H1 (cell line): ENCODE data around the gene HINT3. TPM values are rescaled to one million over a fixed set of nuclear protein-coding genes. Genes with fewer than 3 reads are reported as not detected.

Experiments
- CTCF ChIA-PET: fragments of 300-600 bp; sonication (Branson Sonifier 250); formaldehyde crosslinking; loops from one replicate; lab custom pipeline; 2021; ENCODE audit not compliant: partially characterized antibody; lab: Charles Lee
- POLR2A ChIA-PET: fragments of 300-600 bp; sonication (Branson Sonifier 250); formaldehyde crosslinking; loops from one replicate; lab custom pipeline; 2021; ENCODE audit warnings: inconsistent platforms; ENCODE audit not compliant: partially characterized antibody; lab: Charles Lee
- DNase-seq, 2 experiments: peaks; one replicate each; pipeline versions ENCODE4 v3.0.0 to v3.0.0-alpha.2; 2010 to 2022; ENCODE audit warnings: low spot score in 2 of 2, low read depth in 1 of 2, mixed read lengths in 1 of 2
- FAIRE-seq: peaks from 2 replicates; lab custom pipeline; 2011; peaks lifted over from hg19 to GRCh38; lab: Jason Lieb, UNC
- H2AFZ ChIP-seq: 2 replicates; pipeline ENCODE4 v1.8.1; 2012; ENCODE audit warnings: low read length, inconsistent platforms
- H2AK5ac ChIP-seq: 2 replicates; pipeline ENCODE4 v1.6.1; 2013; ENCODE audit warnings: low read depth, low read length
- H2BK120ac ChIP-seq: replicated peaks from 2 replicates; pipeline ENCODE3; 2013; ENCODE audit warnings: low read depth, low read length, inconsistent platforms
- H2BK12ac ChIP-seq: 2 replicates; pipeline ENCODE4 v1.6.1; 2013; ENCODE audit warnings: low read depth, low read length
- H2BK15ac ChIP-seq: 2 replicates; pipeline ENCODE4 v1.6.1; 2013; ENCODE audit warnings: low read length
- H2BK20ac ChIP-seq: 2 replicates; pipeline ENCODE4 v1.6.1; 2013; ENCODE audit warnings: low read length
- H2BK5ac ChIP-seq: 2 replicates; pipeline ENCODE4 v1.6.1; 2013; ENCODE audit warnings: low read depth, low read length
- H3K14ac ChIP-seq: 2 replicates; pipeline ENCODE4 v1.6.1; 2013; ENCODE audit warnings: inconsistent platforms; ENCODE audit not compliant: insufficient read length
- H3K18ac ChIP-seq: 2 replicates; pipeline ENCODE4 v1.6.1; 2013; ENCODE audit warnings: low read length; ENCODE audit errors: extremely low read depth
- H3K23ac ChIP-seq: 2 replicates; pipeline ENCODE4 v1.6.1; 2013; ENCODE audit warnings: inconsistent platforms; ENCODE audit not compliant: insufficient read length
- H3K23me2 ChIP-seq: 2 replicates; pipeline ENCODE4 v1.6.1; 2013; ENCODE audit warnings: low read depth, low read length
- H3K27ac ChIP-seq: 2 replicates; pipeline ENCODE4 v1.6.1; 2011; ENCODE audit warnings: low read depth, low read length, inconsistent platforms
- H3K27me3 ChIP-seq, 4 experiments: replicated peaks in 1 of 4; 1 replicate in 1 of 4; 2 replicates in 3 of 4; pipeline versions ENCODE4 v1.6.1 to v1.8.1; 2011 to 2013; ENCODE audit warnings: low read length in 3 of 4, mild to moderate bottlenecking in 3 of 4, inconsistent platforms in 2 of 4, mixed read lengths in 2 of 4, moderate library complexity in 1 of 4; ENCODE audit not compliant: control insufficient read depth in 3 of 4, insufficient read depth in 3 of 4; ENCODE audit errors: extremely low read depth in 1 of 4
- H3K36me3 ChIP-seq, 4 experiments: 2 replicates each; pipeline versions ENCODE4 v1.6.1 to v1.8.1; 2011 to 2013; ENCODE audit warnings: mild to moderate bottlenecking in 4 of 4, low read length in 3 of 4, moderate library complexity in 2 of 4, control low read depth in 1 of 4, inconsistent platforms in 1 of 4; ENCODE audit not compliant: insufficient read depth in 4 of 4, control insufficient read depth in 2 of 4
- H3K4ac ChIP-seq: replicated peaks from 2 replicates; pipeline ENCODE3; 2013; ENCODE audit warnings: low read length, low read depth, mixed read lengths, inconsistent platforms; ENCODE audit not compliant: insufficient read length
- H3K4me1 ChIP-seq, 4 experiments: replicated peaks in 1 of 4; 1 replicate in 1 of 4; 2 replicates in 3 of 4; pipeline versions ENCODE4 v1.6.1 to v1.8.1; 2011 to 2013; ENCODE audit warnings: low read length in 3 of 4, inconsistent platforms in 2 of 4, mixed read lengths in 1 of 4; ENCODE audit not compliant: insufficient read depth in 4 of 4, control insufficient read depth in 3 of 4
- H3K4me2 ChIP-seq, 2 experiments: 2 replicates each; pipeline versions ENCODE4 v1.6.1 to v1.8.1; 2011 to 2013; ENCODE audit warnings: low read depth in 2 of 2, low read length in 2 of 2, control low read depth in 1 of 2, inconsistent platforms in 1 of 2, mild to moderate bottlenecking in 1 of 2; ENCODE audit not compliant: insufficient read depth in 1 of 2
- H3K4me3 ChIP-seq, 4 experiments: fragments of 200-600, 300-600 bp in 1 of 4; sonication (generic), shearing (Covaris generic), sonication (Bioruptor Twin) in 1 of 4; 2 replicates each; pipeline versions ENCODE4 v1.5.1 to v1.8.1; 2011 to 2016; ENCODE audit warnings: low read length in 4 of 4, low read depth in 3 of 4, control low read depth in 2 of 4, inconsistent platforms in 2 of 4, mild to moderate bottlenecking in 2 of 4, mixed read lengths in 1 of 4, moderate library complexity in 1 of 4; ENCODE audit not compliant: insufficient read depth in 2 of 4; ENCODE audit errors: extremely low read depth in 1 of 4
- H3K56ac ChIP-seq: replicated peaks from 2 replicates; pipeline ENCODE3; 2013; ENCODE audit warnings: low read depth, mild to moderate bottlenecking, mixed read lengths, low read length, inconsistent platforms; ENCODE audit not compliant: insufficient read length
- H3K79me1 ChIP-seq: 2 replicates; pipeline ENCODE4 v1.6.1; 2013; ENCODE audit warnings: low read depth, low read length, control low read depth
- H3K79me2 ChIP-seq, 2 experiments: 2 replicates each; pipeline versions ENCODE4 v1.6.1 to v1.8.1; 2012 to 2013; ENCODE audit warnings: low read length in 2 of 2, mild to moderate bottlenecking in 2 of 2, inconsistent platforms in 1 of 2; ENCODE audit not compliant: insufficient read depth in 2 of 2, control insufficient read depth in 1 of 2
- H3K9ac ChIP-seq, 4 experiments: replicated peaks in 1 of 4; 1 replicate in 1 of 4; 2 replicates in 3 of 4; pipeline versions ENCODE4 v1.6.1 to v1.8.1; 2011 to 2013; ENCODE audit warnings: low read depth in 3 of 4, low read length in 3 of 4, control low read depth in 2 of 4, mild to moderate bottlenecking in 2 of 4, moderate library complexity in 2 of 4, inconsistent platforms in 1 of 4; ENCODE audit errors: extremely low read depth in 1 of 4
- H3K9me3 ChIP-seq, 2 experiments: 2 replicates each; pipeline versions ENCODE4 v1.6.1 to v1.8.1; 2012 to 2013; ENCODE audit warnings: mild to moderate bottlenecking in 2 of 2, moderate library complexity in 2 of 2, control low read depth in 1 of 2, inconsistent platforms in 1 of 2, low read depth in 1 of 2, low read length in 1 of 2, mixed read lengths in 1 of 2; ENCODE audit not compliant: insufficient read depth in 2 of 2
- H4K20me1 ChIP-seq, 2 experiments: replicated peaks in 1 of 2; 2 replicates each; pipeline versions ENCODE3 to v1.8.1; 2011 to 2013; ENCODE audit warnings: inconsistent platforms in 2 of 2, low read length in 2 of 2, mild to moderate bottlenecking in 1 of 2; ENCODE audit not compliant: insufficient read depth in 2 of 2, control insufficient read depth in 1 of 2
- H4K5ac ChIP-seq: 2 replicates; pipeline ENCODE4 v1.6.1; 2013; ENCODE audit warnings: low read length, low read depth, mixed read lengths, inconsistent platforms; ENCODE audit not compliant: insufficient read length
- H4K8ac ChIP-seq: 2 replicates; pipeline ENCODE4 v1.8.0; 2013; ENCODE audit warnings: mild to moderate bottlenecking, moderate library complexity, low read length, inconsistent platforms; ENCODE audit not compliant: insufficient read depth; ENCODE audit errors: extremely low read depth
- H4K91ac ChIP-seq: replicated peaks from 2 replicates; pipeline ENCODE3; 2013; ENCODE audit warnings: low read length, mixed read lengths, inconsistent platforms; ENCODE audit not compliant: insufficient read length
- BACH1 ChIP-seq: IDR thresholded peaks from 2 replicates; pipeline ENCODE4 v1.6.1; 2012; ENCODE audit warnings: low read length, improper control_type of control experiment
- CEBPB ChIP-seq: IDR thresholded peaks from 2 replicates; pipeline ENCODE4 v1.6.1; 2012; ENCODE audit warnings: low read depth, low read length
- CTCF ChIP-seq, 3 experiments: IDR thresholded peaks; 1 replicate in 2 of 3; 2 replicates in 1 of 3; pipeline versions ENCODE4 v1.5.1 to v1.6.1; 2011; ENCODE audit warnings: low read length in 3 of 3, mild to moderate bottlenecking in 3 of 3, inconsistent platforms in 2 of 3, low read depth in 1 of 3, moderate library complexity in 1 of 3; ENCODE audit not compliant: insufficient read depth in 1 of 3; ENCODE audit errors: control extremely low read depth in 1 of 3
- RAD21 ChIP-seq, 2 experiments: IDR thresholded peaks in 1 of 2; conservative IDR thresholded peaks in 1 of 2; 2 replicates each; pipeline ENCODE4 v1.6.1; 2011; ENCODE audit warnings: low read depth in 2 of 2, low read length in 2 of 2, improper control_type of control experiment in 1 of 2, inconsistent platforms in 1 of 2, mild to moderate bottlenecking in 1 of 2, moderate library complexity in 1 of 2
- RXRA ChIP-seq: IDR thresholded peaks from 2 replicates; pipeline ENCODE4 v1.6.1; 2011; ENCODE audit warnings: low read depth, mild to moderate bottlenecking, low read length, moderate library complexity; ENCODE audit not compliant: insufficient read depth
- SIRT6 ChIP-seq: IDR thresholded peaks from one replicate; pipeline ENCODE4 v1.7.1; 2012; ENCODE audit warnings: low read length, inconsistent platforms
- TBP ChIP-seq: IDR thresholded peaks from 2 replicates; pipeline ENCODE4 v1.6.1; 2011; ENCODE audit warnings: low read depth, low read length, improper control_type of control experiment
- polyA plus RNA-seq, 7 experiments: library from polyadenylated mRNA; depleted of rRNA in 3 of 7; stranded (reverse) in 5 of 7; unstranded in 2 of 7; fragments of >200 nt in 5 of 7; fragments of 200-250 nt in 2 of 7; gene quantifications; 1 replicate in 5 of 7; 2 replicates in 1 of 7; 4 replicates in 1 of 7; pipeline versions ENCODE4 v1.2.1 to v1.2.3, GENCODE V29; 2011 to 2013; ENCODE audit warnings: missing spikeins in 2 of 7, mixed read lengths in 2 of 7
- total RNA-seq: library from RNA; stranded (reverse); fragmentation: NEBNext Ultra II Directional; extraction: Animal tissue kit (Norgen Biotek cat#: 25700); gene quantifications from 2 replicates; pipeline ENCODE4 v1.2.1, GENCODE V29; 2021

The HINT3 gene
- total and polyA plus RNA-seq, 2 of the 8 experiments (the other 6 are each of a cell fraction or from before 2014, with no cell fraction given) = 1.2 to 7.8 TPM

DNA sequence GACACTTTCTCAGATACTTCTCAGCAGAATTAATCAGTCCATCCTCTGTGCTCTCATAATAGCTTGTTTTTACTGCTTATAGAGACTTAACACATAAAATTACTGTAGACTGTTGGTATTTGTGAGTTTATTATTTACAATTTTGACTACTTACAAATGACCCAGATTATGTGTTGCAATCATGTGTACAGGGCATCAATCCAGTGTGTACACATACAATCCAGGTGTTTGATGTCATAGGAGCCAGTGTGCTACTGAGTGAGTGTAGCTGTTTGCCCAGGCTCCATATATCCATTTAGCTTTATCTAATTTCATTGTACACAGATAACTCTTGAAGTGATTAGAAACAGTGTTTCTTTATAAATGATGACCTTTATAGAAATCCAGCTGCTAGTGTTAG is 61.1 kb downstream of the HINT3 start:
- ChIA-PET POLR2A (no interaction called here), CTCF (interaction anchor here (0.9 kb wide), 1 partner anchor 22 kb away, joined by 4 read pairs; no protein-coding TSS in a partner anchor)
- H4K5ac ChIP-seq = no peak overlapping the region
- no peak overlapping the region for H2AK5ac ChIP-seq
- H3K56ac ChIP-seq = no peak overlapping the region
- no peaks in the 10 kb centered on the region for H3K79me2 ChIP-seq
- DNase-seq (no peak), FAIRE-seq (no peak)
- peaks cover 2 to 73% (median 42%) of the 10 kb centered on the region in 4 experiments; a peak in 7 of 8 replicates for H3K36me3 ChIP-seq
- H3K9me3 ChIP-seq = no peaks in the 10 kb centered on the region
- H3K27ac ChIP-seq = no peak overlapping the region
- no peaks in the 10 kb centered on the region for H3K4me1 ChIP-seq
- H3K23me2 ChIP-seq = no peaks in the 10 kb centered on the region
- TF ChIP-seq RXRA (no peak), TBP (no peak), CEBPB (no peak), CTCF (IDR thresholded peaks at IDR 0.05; ENCODE audit: control extremely low read depth in 1 of 3, insufficient read depth in 1 of 3, low read depth in 1 of 3, low read length in 3 of 3) (no peak), RAD21 (IDR thresholded peaks at IDR 0.05 in 1 of 2, conservative IDR thresholded peaks at IDR 0.05 in 1 of 2; ENCODE audit: low read depth in 2 of 2, low read length in 2 of 2) (no peak), SIRT6 (no peak), BACH1 (no peak)
- no peak overlapping the region for H2BK12ac ChIP-seq
- H3K18ac ChIP-seq = no peak overlapping the region
- H3K23ac ChIP-seq = no peak overlapping the region
- H2BK15ac ChIP-seq = no peak overlapping the region
- no peak overlapping the region for H3K4ac ChIP-seq
- no peak overlapping the region for H3K9ac ChIP-seq
- H2AFZ ChIP-seq = no peak overlapping the region
- no peak overlapping the region for H2BK5ac ChIP-seq
- no peaks in the 10 kb centered on the region for H4K20me1 ChIP-seq
- H3K79me1 ChIP-seq = no peaks in the 10 kb centered on the region
- no peak overlapping the region for H4K8ac ChIP-seq
- H3K4me2 ChIP-seq = no peak overlapping the region
- H3K14ac ChIP-seq = no peak overlapping the region
- H3K4me3 ChIP-seq = no peak overlapping the region
- H3K27me3 ChIP-seq = no peaks in the 10 kb centered on the region
- H4K91ac ChIP-seq = no peak overlapping the region
- no peak overlapping the region for H2BK120ac ChIP-seq
- H2BK20ac ChIP-seq = no peak overlapping the region
